ENCODE measurements around the gene VEGFA. TPM values are rescaled to one million over a fixed set of nuclear protein-coding genes. Genes with fewer than 3 reads are reported as not detected.

The VEGFA gene
- total and polyA plus RNA-seq, 2 experiments from 2014 or later: 148 to 179 TPM

DNA sequence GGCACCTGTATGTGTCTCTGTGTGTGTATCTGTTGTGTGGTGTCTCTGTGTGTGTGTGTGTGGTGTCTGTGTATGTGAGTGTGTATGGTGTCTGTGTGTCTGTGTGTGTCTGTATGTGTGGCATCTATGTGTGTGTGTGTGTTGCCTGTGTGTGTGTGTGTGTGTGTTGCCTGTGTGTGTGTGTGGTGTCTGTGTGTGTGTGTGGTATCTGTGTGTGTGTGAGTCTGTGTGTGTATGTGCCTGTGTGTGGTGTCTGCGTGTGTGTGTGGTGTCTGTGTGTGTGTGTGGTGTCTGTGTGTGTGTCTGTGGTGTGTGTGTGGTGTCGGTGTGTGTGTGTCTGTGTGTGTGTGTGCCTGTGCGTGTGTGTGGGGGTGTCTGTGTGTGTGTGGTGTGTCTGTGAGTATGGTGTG is 31.7 kb upstream of the VEGFA start:
- no peaks in the 10 kb centered on the region for H4K20me1 ChIP-seq (ENCODE audit: insufficient read depth, poor library complexity, severe bottlenecking)
- no peaks in the 10 kb centered on the region for H3K9me2 ChIP-seq (replicated peaks; ENCODE audit: insufficient read depth)
- H3K79me2 ChIP-seq: no peaks in the 10 kb centered on the region
- H3K27ac ChIP-seq: no peak overlapping the region
- WGBS (ENCODE audit: low lambda C conversion rate, missing lambda C conversion rate): 92% methylated on average over 3 of the region's 3 CpGs
- no peak for DNase-seq (ENCODE audit: low spot score)
- no peaks in the 10 kb centered on the region for H3K36me3 ChIP-seq (replicated peaks; ENCODE audit: insufficient read depth, low read depth)
- peaks cover 17% of the 10 kb centered on the region for H3K4me1 ChIP-seq (ENCODE audit: insufficient read depth)
- no peak overlapping the region for H3K4me3 ChIP-seq
- no peak overlapping the region for H2AFZ ChIP-seq
- no peak overlapping the region for H3K4me2 ChIP-seq
- no peaks in the 10 kb centered on the region for H3K9me3 ChIP-seq (ENCODE audit: low read depth)
- TF ChIP-seq EZH2phosphoT487 (IDR thresholded peaks at IDR 0.05; ENCODE audit: low read depth, severe bottlenecking, unreplicated experiment): no peak
- TF ChIP-seq EZH2 (IDR thresholded peaks at IDR 0.05; ENCODE audit: borderline replicate concordance): no peak
- no peak for TF ChIP-seq CTCF (IDR thresholded peaks at IDR 0.05; ENCODE audit: poor library complexity)
- no peaks in the 10 kb centered on the region for H3K27me3 ChIP-seq

DNA sequence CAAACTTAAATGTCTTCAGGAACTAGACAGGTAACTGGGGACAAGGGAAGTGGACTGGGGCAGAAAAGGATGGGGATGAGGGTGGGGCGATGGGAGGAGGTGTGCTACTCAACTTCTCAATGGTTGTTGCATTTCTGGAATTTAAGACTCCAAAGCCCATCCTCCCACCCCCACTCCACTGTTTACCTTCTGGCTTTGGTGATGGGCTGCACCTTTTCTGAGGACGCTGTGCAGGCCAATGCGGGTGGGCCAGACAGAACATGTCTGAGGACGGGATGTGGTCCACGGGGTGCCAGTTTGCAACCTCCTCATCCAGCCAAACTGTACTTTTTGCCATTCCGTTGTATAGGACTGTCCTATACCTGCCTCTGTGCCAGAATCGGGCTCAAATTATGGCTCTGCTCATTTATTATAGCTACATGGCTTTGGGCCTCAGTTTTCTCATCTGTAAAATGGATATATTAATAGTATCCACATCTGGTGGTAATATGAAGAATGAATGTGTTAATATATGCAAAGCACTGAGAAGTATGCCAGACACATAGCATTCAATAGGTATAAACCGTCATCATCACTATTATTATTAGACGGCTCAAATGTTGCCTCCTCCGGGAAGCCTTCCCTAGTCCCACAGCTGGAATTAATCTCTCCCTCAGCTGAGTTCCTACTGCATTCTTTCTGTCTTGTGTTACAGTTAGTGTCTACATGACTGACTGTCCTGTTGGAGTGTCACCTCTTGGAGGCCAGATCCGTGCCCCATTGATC is 31.0 kb upstream of the VEGFA start:
- Histone ChIP-seq H3K9me2 (replicated peaks; ENCODE audit: insufficient read depth) (no peaks in the 10 kb centered on the region), H3K27ac (no peak overlapping the region), H2AFZ (no peak overlapping the region), H3K79me2 (no peaks in the 10 kb centered on the region), H3K9me3 (ENCODE audit: low read depth) (no peaks in the 10 kb centered on the region), H3K4me1 (ENCODE audit: insufficient read depth) (peaks cover 17% of the 10 kb centered on the region), H3K36me3 (replicated peaks; ENCODE audit: insufficient read depth, low read depth) (no peaks in the 10 kb centered on the region), H3K4me3 (no peak overlapping the region), H3K4me2 (no peak overlapping the region), H4K20me1 (ENCODE audit: insufficient read depth, poor library complexity, severe bottlenecking) (no peaks in the 10 kb centered on the region), H3K27me3 (no peaks in the 10 kb centered on the region)
- 87% methylated on average over 11 of the region's 11 CpGs for WGBS (ENCODE audit: low lambda C conversion rate, missing lambda C conversion rate)
- DNase-seq (ENCODE audit: low spot score): no peak
- no peak for TF ChIP-seq EZH2phosphoT487 (IDR thresholded peaks at IDR 0.05; ENCODE audit: low read depth, severe bottlenecking, unreplicated experiment)
- TF ChIP-seq EZH2 (IDR thresholded peaks at IDR 0.05; ENCODE audit: borderline replicate concordance): no peak
- no peak for TF ChIP-seq CTCF (IDR thresholded peaks at IDR 0.05; ENCODE audit: poor library complexity)

DNA sequence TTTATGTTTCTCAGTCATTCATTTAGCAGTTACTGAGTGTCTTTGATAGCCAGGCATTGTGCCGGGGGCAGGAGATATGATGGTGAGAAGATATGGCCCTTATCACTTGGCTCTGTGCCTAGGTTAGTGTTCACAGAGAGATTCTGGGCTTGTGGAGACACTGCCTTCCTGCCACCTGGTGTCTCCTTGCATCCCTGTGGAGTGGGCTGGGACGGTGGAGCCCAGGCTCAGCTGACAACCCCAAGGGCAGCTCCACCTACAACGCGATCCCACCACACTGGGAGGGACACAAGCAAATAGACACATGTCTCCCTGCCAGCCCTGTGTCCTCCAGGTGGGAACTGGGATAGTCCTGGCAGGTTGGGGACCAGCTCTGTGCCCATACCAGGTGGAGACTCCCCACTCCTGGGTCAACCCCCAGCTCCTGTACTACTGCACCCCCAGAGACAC is 30.3 kb upstream of the VEGFA start:
- no peak overlapping the region for H3K27ac ChIP-seq
- H3K4me1 ChIP-seq (ENCODE audit: insufficient read depth): peaks cover 17% of the 10 kb centered on the region
- H4K20me1 ChIP-seq (ENCODE audit: insufficient read depth, poor library complexity, severe bottlenecking): no peaks in the 10 kb centered on the region
- H3K9me3 ChIP-seq (ENCODE audit: low read depth): no peaks in the 10 kb centered on the region
- H3K79me2 ChIP-seq: no peaks in the 10 kb centered on the region
- no peaks in the 10 kb centered on the region for H3K9me2 ChIP-seq (replicated peaks; ENCODE audit: insufficient read depth)
- DNase-seq (ENCODE audit: low spot score): no peak
- H3K4me3 ChIP-seq: no peak overlapping the region
- 65% methylated on average over 4 of the region's 4 CpGs for WGBS (ENCODE audit: low lambda C conversion rate, missing lambda C conversion rate)
- H3K4me2 ChIP-seq: no peak overlapping the region
- H3K27me3 ChIP-seq: no peaks in the 10 kb centered on the region
- H3K36me3 ChIP-seq (replicated peaks; ENCODE audit: insufficient read depth, low read depth): no peaks in the 10 kb centered on the region
- TF ChIP-seq EZH2 (IDR thresholded peaks at IDR 0.05; ENCODE audit: borderline replicate concordance) (no peak), EZH2phosphoT487 (IDR thresholded peaks at IDR 0.05; ENCODE audit: low read depth, severe bottlenecking, unreplicated experiment) (no peak), CTCF (IDR thresholded peaks at IDR 0.05; ENCODE audit: poor library complexity) (no peak)
- H2AFZ ChIP-seq: no peak overlapping the region

Data from hepatocyte (in vitro differentiated cells).